NT2/D1 (cell line): ENCODE results near the gene CRYL1.

ENCODE experiments used
- SUZ12 ChIP-seq: IDR thresholded peaks from 2 replicates; pipeline ENCODE4 v1.6.1; 2011; ENCODE audit not compliant: insufficient read length, insufficient read depth; ENCODE audit errors: extremely low read depth
- YY1 ChIP-seq: IDR thresholded peaks from 2 replicates; pipeline ENCODE4 v1.6.1; 2011; ENCODE audit not compliant: insufficient read length, insufficient read depth
- ZNF274 ChIP-seq: IDR thresholded peaks from 2 replicates; pipeline ENCODE4 v1.6.1; 2011; ENCODE audit warnings: mild to moderate bottlenecking, low read depth, low read length

DNA sequence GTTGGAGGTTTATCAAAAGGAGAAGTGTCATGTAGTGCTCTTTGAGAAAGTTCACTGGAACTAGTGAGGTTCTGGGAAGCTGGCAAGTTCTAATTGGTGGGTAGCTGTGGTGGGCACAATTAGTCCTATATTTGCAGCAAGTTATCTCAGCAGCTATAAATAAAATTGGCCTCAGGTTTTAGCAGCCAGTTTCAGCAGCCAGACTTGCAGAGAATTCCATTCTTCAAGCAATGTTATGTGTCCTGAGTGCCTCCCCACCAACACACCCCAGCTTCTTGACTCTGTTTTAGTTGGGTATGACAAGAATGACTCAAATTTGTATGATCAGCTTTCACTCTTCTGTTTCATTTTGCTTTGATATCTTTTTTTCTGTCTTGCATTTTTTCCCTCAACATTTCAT lies 46.0 kb upstream of the CRYL1 start:
- no peak for TF ChIP-seq YY1
- TF ChIP-seq ZNF274 = no peak
- TF ChIP-seq SUZ12 = no peak
